ENCODE measurements around the gene EEF1AKMT3. TPM values are rescaled to one million over a fixed set of nuclear protein-coding genes. Genes with fewer than 3 reads are reported as not detected.

The EEF1AKMT3 gene
- total RNA-seq, 1 donor from 2014 or later, result 7.3 TPM

- TF ChIP-seq CTCF (IDR thresholded peaks at IDR 0.05; ENCODE audit: insufficient read depth, low read length, poor library complexity, severe bottlenecking), result no peak
- H3K36me3 ChIP-seq (ENCODE audit: control insufficient read depth, insufficient read depth, low read length), result peaks cover 16% of the 10 kb centered on the region
- H3K4me3 ChIP-seq (ENCODE audit: low read depth, low read length), result no peak overlapping the region
- DNase-seq (ENCODE audit: low read depth), result no peak
- H3K27me3 ChIP-seq (ENCODE audit: control insufficient read depth, insufficient read depth, low read length), result no peaks in the 10 kb centered on the region
These were observed 54.6 kb downstream of the EEF1AKMT3 start for GRCh38 chr12:57826966-57827365.

- Histone ChIP-seq H3K4me3 (ENCODE audit: low read depth, low read length) (no peak overlapping the region), H3K27me3 (ENCODE audit: control insufficient read depth, insufficient read depth, low read length) (no peaks in the 10 kb centered on the region), H3K36me3 (ENCODE audit: control insufficient read depth, insufficient read depth, low read length) (peaks cover 13% of the 10 kb centered on the region)
- no peak for TF ChIP-seq CTCF (IDR thresholded peaks at IDR 0.05; ENCODE audit: insufficient read depth, low read length, poor library complexity, severe bottlenecking)
- DNase-seq (ENCODE audit: low read depth), result no peak
These were observed 56.8 kb downstream of the EEF1AKMT3 start for GRCh38 chr12:57829025-57829777.

GRCh38 chr12:57830393-57830792 lies 58.0 kb downstream of the EEF1AKMT3 start:
- peaks cover 11% of the 10 kb centered on the region for H3K36me3 ChIP-seq (ENCODE audit: control insufficient read depth, insufficient read depth, low read length)
- no peak for DNase-seq (ENCODE audit: low read depth)
- no peak for TF ChIP-seq CTCF (IDR thresholded peaks at IDR 0.05; ENCODE audit: insufficient read depth, low read length, poor library complexity, severe bottlenecking)
- H3K27me3 ChIP-seq (ENCODE audit: control insufficient read depth, insufficient read depth, low read length), result no peaks in the 10 kb centered on the region
- H3K4me3 ChIP-seq (ENCODE audit: low read depth, low read length), result no peak overlapping the region

Other genes with a start within 250 kb of the EEF1AKMT3 start
- 10.0 and 11.6 TPM in 2 replicates for gene MBD6, start 249.8 kb upstream of the EEF1AKMT3 start, total RNA-seq
- 154 and 191 TPM in 2 replicates for gene DCTN2, start 225.4 kb upstream of the EEF1AKMT3 start, total RNA-seq
- 1.2 and 1.9 TPM in 2 replicates for gene KIF5A, start 222.6 kb upstream of the EEF1AKMT3 start, total RNA-seq
- gene PIP4K2C, start 181.4 kb upstream of the EEF1AKMT3 start, total RNA-seq, result 96.0 and 105 TPM in 2 replicates
- gene DTX3, start 167.8 kb upstream of the EEF1AKMT3 start, total RNA-seq, result 27.3 and 34.1 TPM in 2 replicates
- 2.3 and 2.4 TPM in 2 replicates for gene ARHGEF25, start 161.2 kb upstream of the EEF1AKMT3 start, total RNA-seq
- gene B4GALNT1, start 139.4 kb upstream of the EEF1AKMT3 start, total RNA-seq, result 0.48 and 2.2 TPM in 2 replicates
- 268 and 310 TPM in 2 replicates for gene OS9, start 78.5 kb upstream of the EEF1AKMT3 start, total RNA-seq
- under 0.01 TPM in 1 of 2 replicates, not detected in the other for gene AGAP2, start 33.9 kb upstream of the EEF1AKMT3 start, total RNA-seq
- gene TSPAN31, start 27.6 kb upstream of the EEF1AKMT3 start, total RNA-seq, result 39.6 and 77.1 TPM in 2 replicates
- 257 and 298 TPM in 2 replicates for gene CDK4, start 20.3 kb upstream of the EEF1AKMT3 start, total RNA-seq
- gene MARCHF9, start 17.5 kb upstream of the EEF1AKMT3 start, total RNA-seq, result 15.1 and 16.7 TPM in 2 replicates
- 4.3 and 5.2 TPM in 2 replicates for gene CYP27B1, start 5.5 kb upstream of the EEF1AKMT3 start, total RNA-seq
- gene METTL1, start 509 bp upstream of the EEF1AKMT3 start, total RNA-seq, result 20.3 and 22.4 TPM in 2 replicates
- gene TSFM, start 10.2 kb downstream of the EEF1AKMT3 start, total RNA-seq, result 21.5 and 31.5 TPM in 2 replicates
- gene AVIL, start 46.1 kb downstream of the EEF1AKMT3 start, total RNA-seq, result 0.17 and 3.0 TPM in 2 replicates
- gene CTDSP2, start 74.1 kb downstream of the EEF1AKMT3 start, total RNA-seq, result 71.2 and 79.1 TPM in 2 replicates
- 7.7 and 8.0 TPM in 2 replicates for gene ATP23, start 169.0 kb downstream of the EEF1AKMT3 start, total RNA-seq